GM21381 (cell line): Measurements from ENCODE around the gene MOCS3.

Experiments
- ATAC-seq: cut with Tn5 transposase; IDR thresholded peaks from one replicate; pipeline ENCODE4 v1.9.1; 2021; ENCODE audit warnings: mild to moderate bottlenecking, moderate library complexity; ENCODE audit not compliant: unreplicated experiment

MOCS3 gene

GRCh38 chr20:51009303-51010042, 50.9 kb downstream of the MOCS3 start:
- no peak for ATAC-seq

- ATAC-seq = no peak
Observed at GRCh38 chr20:51010043-51010365, 51.4 kb downstream of the MOCS3 start.

- no peak for ATAC-seq
Observed at GRCh38 chr20:51010932-51011331, 52.3 kb downstream of the MOCS3 start.

GRCh38 chr20:51011479-51011878, 52.9 kb downstream of the MOCS3 start:
- no peak for ATAC-seq

- ATAC-seq = no peak
Observed at GRCh38 chr20:51012357-51012756, 53.7 kb downstream of the MOCS3 start.
